Breast epithelium (tissue), 4 donors: ENCODE data around the gene NDUFS6. TPM values are rescaled to one million over a fixed set of nuclear protein-coding genes. Genes with fewer than 3 reads are reported as not detected.
A peak's percentile ranks its signal among the peaks of the same experiment; 100 is the strongest.

Experiments
- DNase-seq, 2 donors: peaks; one replicate each; pipeline ENCODE4 v3.0.0-alpha.2; 2019; ENCODE audit warnings: low spot score in 2 of 2
- H3K27ac ChIP-seq, 2 donors: fragments of 200-600 bp; sonication (generic) in 1 of 2; one replicate each; pipeline ENCODE4 v1.5.1; 2016 to 2019; ENCODE audit warnings: mild to moderate bottlenecking in 1 of 2
- H3K27me3 ChIP-seq, 2 donors: fragments of 200-600 bp; sonication (generic) in 1 of 2; one replicate each; pipeline versions ENCODE4 v1.5.1 to v1.6.0; 2017 to 2019; ENCODE audit warnings: control low read depth in 1 of 2, mild to moderate bottlenecking in 1 of 2
- H3K36me3 ChIP-seq: fragments of 200-600 bp; one replicate; pipeline ENCODE4 v1.5.1; 2019
- H3K4me1 ChIP-seq, 2 donors: fragments of 200-600 bp; sonication (generic); one replicate each; pipeline ENCODE4 v1.5.1; 2016 to 2019; ENCODE audit warnings: control low read depth in 1 of 2
- H3K4me3 ChIP-seq, 3 donors: fragments of 200-600 bp; sonication (generic); 1 replicate in 2 of 3; 2 replicates in 1 of 3; pipeline ENCODE4 v1.5.1; 2016 to 2019; ENCODE audit warnings: mild to moderate bottlenecking in 3 of 3, moderate library complexity in 2 of 3
- H3K9me3 ChIP-seq, 2 donors: fragments of 200-600 bp; sonication (generic) in 1 of 2; one replicate each; pipeline ENCODE4 v1.5.1; 2016 to 2019; ENCODE audit warnings: control low read depth in 1 of 2
- POLR2A ChIP-seq: fragments of 450-650 bp; IDR thresholded peaks from one replicate; pipeline ENCODE4 v1.6.1; 2016; ENCODE audit warnings: antibody characterized with exemption, mild to moderate bottlenecking, moderate library complexity
- POLR2AphosphoS5 ChIP-seq, 3 donors: sonication (generic); formaldehyde crosslinking; IDR thresholded peaks; one replicate each; pipeline ENCODE4 v1.6.1; 2017; ENCODE audit warnings: antibody characterized with exemption in 3 of 3
- intact Hi-C: fragments of 100-400 bp; cut with DNase I; formaldehyde crosslinking; loops from one replicate; pipeline ENCODE4 v1.15.1; 2023; ENCODE audit warnings: low total_unique reads
- total RNA-seq, 3 donors: library from RNA; depleted of rRNA; stranded (reverse); fragments of >200 nt; gene quantifications; one replicate each; pipeline ENCODE4 v1.1.0, GENCODE V29; 2016
- TF ChIP-seq, protein P1 (sequence below), 3 donors: fragments of 450-650 bp; IDR thresholded peaks; one replicate each; pipeline ENCODE4 v1.5.1; 2016 to 2017; ENCODE audit warnings: antibody characterized with exemption in 3 of 3, mild to moderate bottlenecking in 3 of 3, moderate library complexity in 3 of 3

NDUFS6 gene
- total RNA-seq, 3 donors from 2014 or later: 37.9 to 68.8 (median 48.0) TPM

DNA sequence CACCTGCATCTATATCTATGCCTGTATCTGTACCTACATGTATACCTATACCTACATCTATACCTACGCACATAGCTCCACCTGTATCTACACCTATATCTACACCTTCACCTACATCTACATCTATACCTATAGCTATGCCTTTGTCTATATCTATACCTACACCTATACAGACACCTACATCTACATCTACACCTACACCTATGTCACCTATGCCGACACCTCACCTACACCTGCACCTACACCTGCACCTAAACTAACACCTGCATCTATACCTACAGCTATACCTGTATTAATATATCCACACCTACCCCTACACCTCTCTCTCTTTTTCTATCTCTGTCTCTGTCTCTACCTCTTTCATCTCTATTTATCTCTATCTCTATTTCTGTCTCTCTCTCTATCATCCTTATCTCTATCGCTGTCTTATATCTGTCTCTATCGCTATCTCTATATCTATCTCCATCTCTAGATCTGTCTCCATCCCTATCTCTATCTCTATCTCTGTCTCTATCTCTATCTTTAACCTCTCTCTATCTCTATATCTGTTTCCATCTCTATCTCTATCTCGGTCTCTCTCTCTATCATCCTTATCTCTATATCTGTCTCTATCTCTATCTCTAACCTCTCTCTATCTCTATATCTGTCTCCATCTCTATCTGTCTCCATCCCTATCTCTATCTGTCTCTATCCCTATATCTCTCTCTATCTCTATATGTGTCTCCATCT is 43.7 kb downstream of the NDUFS6 start:
- TF ChIP-seq POLR2A: no peak
- intact Hi-C loops: loop anchor here (2.0 kb wide), 1 partner anchor 76 kb away; no protein-coding TSS in a partner anchor
- Histone ChIP-seq H3K4me1 (no peaks in the 10 kb centered on the region), H3K4me3 (no peak overlapping the region), H3K36me3 (no peaks in the 10 kb centered on the region), H3K9me3 (no peaks in the 10 kb centered on the region), H3K27me3 (peaks cover 0 to 30% of the 10 kb centered on the region in 2 donors), H3K27ac (no peak overlapping the region)
- DNase-seq: no peak

DNA sequence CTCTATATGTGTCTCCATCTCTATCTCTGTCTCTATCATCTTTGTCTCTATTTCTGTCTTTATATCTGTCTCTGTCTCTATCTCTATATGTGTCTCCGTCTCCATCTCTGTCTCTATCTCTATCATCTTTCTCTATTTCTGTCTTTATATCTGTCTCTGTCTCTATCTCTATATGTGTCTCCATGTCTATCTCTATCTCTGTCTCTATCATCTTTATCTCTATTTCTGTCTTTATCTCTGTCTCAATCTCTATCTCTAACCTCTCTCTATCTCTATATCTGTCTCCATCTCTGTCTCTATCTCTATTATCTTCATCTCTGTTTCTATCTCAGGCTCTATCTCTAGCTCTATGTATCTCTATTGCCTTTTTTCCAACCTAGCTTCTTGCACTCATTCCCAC is 44.5 kb downstream of the NDUFS6 start:
- Histone ChIP-seq H3K9me3 (no peaks in the 10 kb centered on the region), H3K27me3 (peaks cover 0 to 27% of the 10 kb centered on the region in 2 donors), H3K36me3 (no peaks in the 10 kb centered on the region), H3K4me3 (no peak overlapping the region), H3K4me1 (no peaks in the 10 kb centered on the region), H3K27ac (no peak overlapping the region)
- intact Hi-C loops: loop anchor here (2.0 kb wide), 1 partner anchor 77 kb away; no protein-coding TSS in a partner anchor
- no peak for DNase-seq
- no peak for TF ChIP-seq POLR2AphosphoS5 (IDR thresholded peaks at IDR 0.05)
- no peak for TF ChIP-seq POLR2A
- TF ChIP-seq, protein P1, sequence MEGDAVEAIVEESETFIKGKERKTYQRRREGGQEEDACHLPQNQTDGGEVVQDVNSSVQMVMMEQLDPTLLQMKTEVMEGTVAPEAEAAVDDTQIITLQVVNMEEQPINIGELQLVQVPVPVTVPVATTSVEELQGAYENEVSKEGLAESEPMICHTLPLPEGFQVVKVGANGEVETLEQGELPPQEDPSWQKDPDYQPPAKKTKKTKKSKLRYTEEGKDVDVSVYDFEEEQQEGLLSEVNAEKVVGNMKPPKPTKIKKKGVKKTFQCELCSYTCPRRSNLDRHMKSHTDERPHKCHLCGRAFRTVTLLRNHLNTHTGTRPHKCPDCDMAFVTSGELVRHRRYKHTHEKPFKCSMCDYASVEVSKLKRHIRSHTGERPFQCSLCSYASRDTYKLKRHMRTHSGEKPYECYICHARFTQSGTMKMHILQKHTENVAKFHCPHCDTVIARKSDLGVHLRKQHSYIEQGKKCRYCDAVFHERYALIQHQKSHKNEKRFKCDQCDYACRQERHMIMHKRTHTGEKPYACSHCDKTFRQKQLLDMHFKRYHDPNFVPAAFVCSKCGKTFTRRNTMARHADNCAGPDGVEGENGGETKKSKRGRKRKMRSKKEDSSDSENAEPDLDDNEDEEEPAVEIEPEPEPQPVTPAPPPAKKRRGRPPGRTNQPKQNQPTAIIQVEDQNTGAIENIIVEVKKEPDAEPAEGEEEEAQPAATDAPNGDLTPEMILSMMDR (IDR thresholded peaks at IDR 0.05): no peak

DNA sequence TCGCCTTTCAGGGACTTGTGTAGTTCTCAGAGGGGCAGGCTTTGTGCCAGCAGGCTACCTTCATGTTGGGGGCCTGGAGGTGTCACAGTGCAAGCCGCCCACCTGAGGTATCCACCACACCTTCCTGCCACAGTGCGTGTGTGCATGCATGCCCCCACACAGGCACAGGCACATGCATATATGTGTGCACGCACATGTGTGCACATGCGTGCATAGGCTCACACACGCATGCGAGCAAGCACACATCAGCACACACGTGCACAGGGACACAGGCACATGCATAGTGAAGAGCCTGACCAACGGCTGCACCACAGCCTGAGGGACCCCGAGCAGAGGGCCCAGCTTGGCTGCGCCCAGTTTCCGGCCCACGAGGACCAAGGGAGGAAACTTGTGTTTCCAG is 45.4 kb downstream of the NDUFS6 start:
- DNase-seq: no peak
- Histone ChIP-seq H3K36me3 (no peaks in the 10 kb centered on the region), H3K9me3 (no peaks in the 10 kb centered on the region), H3K27ac (no peak overlapping the region), H3K27me3 (peaks cover 0 to 32% of the 10 kb centered on the region in 2 donors), H3K4me1 (no peaks in the 10 kb centered on the region), H3K4me3 (no peak overlapping the region)
- intact Hi-C loops: no loop called here
- TF ChIP-seq POLR2AphosphoS5 (IDR thresholded peaks at IDR 0.05) (no peak), POLR2A (no peak)
- TF ChIP-seq, protein P1 (IDR thresholded peaks at IDR 0.05): no peak

DNA sequence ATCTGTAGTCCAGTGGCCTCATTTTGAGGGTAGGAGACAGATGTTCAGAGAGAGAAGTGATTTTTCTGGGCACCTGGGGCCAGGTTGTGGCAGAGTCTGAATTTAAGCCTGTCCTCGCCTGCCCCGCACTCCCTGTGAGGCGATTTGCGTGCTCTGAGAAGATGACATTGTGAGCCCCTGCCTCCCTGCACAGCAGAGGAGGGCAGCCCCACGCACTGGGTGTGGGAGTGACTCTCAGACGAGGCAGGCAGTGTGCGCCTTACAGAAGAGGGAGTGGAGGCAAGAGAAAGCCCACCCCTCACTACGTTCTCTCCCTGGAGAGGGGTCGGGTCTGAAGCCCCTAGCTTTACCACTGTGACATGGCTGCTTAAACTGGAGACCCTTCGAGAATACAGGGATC is 45.8 kb downstream of the NDUFS6 start:
- no peaks in the 10 kb centered on the region for H3K36me3 ChIP-seq
- no peaks in the 10 kb centered on the region for H3K4me1 ChIP-seq
- no peak overlapping the region for H3K4me3 ChIP-seq
- H3K9me3 ChIP-seq: no peaks in the 10 kb centered on the region
- DNase-seq: no peak
- TF ChIP-seq POLR2A: no peak
- TF ChIP-seq POLR2AphosphoS5 (IDR thresholded peaks at IDR 0.05): no peak
- TF ChIP-seq, protein P1 (IDR thresholded peaks at IDR 0.05): no peak
- peaks cover 0 to 37% of the 10 kb centered on the region in 2 donors for H3K27me3 ChIP-seq
- H3K27ac ChIP-seq: no peak overlapping the region
- intact Hi-C loops: no loop called here

DNA sequence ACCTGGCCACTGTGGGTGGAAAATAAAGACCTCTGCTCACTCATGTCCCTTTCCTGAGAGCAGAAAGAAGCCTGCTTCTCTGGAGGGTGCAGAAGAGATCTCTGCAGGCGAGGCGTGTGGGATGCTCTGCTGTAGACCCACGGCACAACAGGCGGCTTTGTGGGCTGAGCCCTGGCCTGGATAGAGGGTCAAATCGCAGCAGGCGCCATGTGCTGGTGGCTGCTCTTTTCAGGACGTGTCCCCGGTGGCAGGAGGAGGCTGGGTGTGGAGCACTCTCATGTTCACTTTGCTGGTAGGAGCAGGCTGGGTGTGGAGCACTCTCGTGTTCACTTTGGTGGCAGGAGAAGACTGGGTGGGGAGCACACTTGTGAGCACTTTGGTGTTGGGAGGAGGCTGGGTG is 46.4 kb downstream of the NDUFS6 start:
- Histone ChIP-seq H3K27me3 (peaks cover 0 to 42% of the 10 kb centered on the region in 2 donors), H3K9me3 (no peaks in the 10 kb centered on the region), H3K27ac (no peak overlapping the region), H3K4me3 (no peak overlapping the region), H3K4me1 (no peaks in the 10 kb centered on the region), H3K36me3 (no peaks in the 10 kb centered on the region)
- TF ChIP-seq POLR2A: no peak
- TF ChIP-seq POLR2AphosphoS5 (IDR thresholded peaks at IDR 0.05): no peak
- DNase-seq: no peak
- intact Hi-C loops: no loop called here

DNA sequence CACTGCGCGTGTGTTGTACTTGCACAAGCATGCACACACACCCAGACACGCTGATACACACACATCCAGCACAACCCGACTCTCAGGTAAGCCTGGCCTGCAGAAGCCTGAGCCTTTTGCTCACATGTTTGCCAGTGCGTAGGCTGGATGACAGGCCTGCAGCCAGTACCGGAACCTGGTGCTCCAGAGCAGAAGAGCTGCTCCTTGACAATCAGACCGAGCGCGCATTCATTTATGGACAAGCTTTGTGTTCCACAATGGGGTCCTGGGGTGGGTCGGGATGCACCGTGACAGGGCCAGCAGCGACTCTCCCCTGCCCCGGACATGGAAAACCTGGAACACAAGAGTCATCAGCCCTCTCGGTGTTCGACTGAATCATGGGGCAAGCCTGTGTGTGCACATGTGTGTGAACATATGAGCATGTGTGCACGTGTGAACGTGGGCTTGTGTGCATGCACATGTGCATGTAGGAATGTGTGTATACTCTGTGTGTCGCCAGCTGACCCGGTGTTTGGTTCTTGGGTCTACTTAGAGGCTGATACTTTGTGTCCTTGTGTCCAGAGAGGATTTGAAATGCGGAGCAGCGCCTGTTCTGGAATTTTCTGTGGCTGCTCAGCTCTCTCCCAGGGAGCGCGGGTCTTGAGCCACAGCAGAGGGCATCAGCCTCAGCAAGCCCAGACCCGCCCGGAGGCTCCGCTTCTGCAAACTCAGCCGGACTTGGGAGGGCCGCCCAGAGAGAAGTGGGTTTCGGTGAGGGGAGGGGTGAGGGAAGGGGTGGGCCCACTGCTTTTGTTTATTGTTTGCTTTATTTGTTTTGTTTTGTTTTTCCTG is 49.3 kb downstream of the NDUFS6 start:
- H3K27me3 ChIP-seq: peaks cover 0 to 61% of the 10 kb centered on the region in 2 donors
- intact Hi-C loops: no loop called here

More for the DNA sequence above, 49.3 kb downstream of the NDUFS6 start:
- H3K9me3 ChIP-seq: no peaks in the 10 kb centered on the region
- H3K36me3 ChIP-seq: no peaks in the 10 kb centered on the region
- TF ChIP-seq POLR2AphosphoS5 (IDR thresholded peaks at IDR 0.05): no peak
- no peaks in the 10 kb centered on the region for H3K4me1 ChIP-seq
- H3K4me3 ChIP-seq: peak overlapping the region in 2 of 3 donors; percentile 7 to 15
- H3K27ac ChIP-seq: no peak overlapping the region
- DNase-seq: no peak
